Peyer's patch (tissue), 4 donors: Measurements from ENCODE around the gene DCHS2.

Experiments
- POLR2A ChIP-seq, 2 donors: fragments of 450-650 bp; IDR thresholded peaks; one replicate each; pipeline ENCODE4 v1.5.1; 2017; ENCODE audit warnings: antibody characterized with exemption in 2 of 2, mild to moderate bottlenecking in 2 of 2, moderate library complexity in 2 of 2
- TF ChIP-seq, protein P1 (sequence below), 6 experiments: fragments of 450-650 bp in 4 of 6; fragments of 200-600 bp in 2 of 6; sonication (generic) in 1 of 6; IDR thresholded peaks; one replicate each; pipeline ENCODE4 v1.5.1; 2017 to 2019; ENCODE audit warnings: antibody characterized with exemption in 6 of 6, mild to moderate bottlenecking in 3 of 6, moderate library complexity in 1 of 6

DNA sequence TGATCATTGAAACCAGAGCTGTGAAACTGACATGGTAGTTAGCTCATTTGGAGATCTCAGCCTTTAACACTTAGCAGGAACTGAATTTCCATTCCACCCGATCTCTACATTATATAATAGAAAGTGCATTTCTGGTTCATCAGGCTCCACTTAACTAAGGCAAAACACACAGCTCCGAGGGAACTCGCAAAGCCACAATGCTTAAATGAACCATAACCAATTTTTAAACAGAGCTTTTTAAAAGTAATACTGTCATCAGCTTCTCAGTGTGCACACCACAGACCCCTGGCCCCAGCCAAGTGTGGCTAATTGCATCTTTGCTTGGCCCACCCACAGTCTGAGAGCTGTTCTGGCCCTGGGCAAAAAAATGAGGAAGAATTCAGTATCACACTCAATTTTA, 66.1 kb downstream of the DCHS2 start:
- no peak for TF ChIP-seq POLR2A (IDR thresholded peaks at IDR 0.05)
- TF ChIP-seq, protein P1, sequence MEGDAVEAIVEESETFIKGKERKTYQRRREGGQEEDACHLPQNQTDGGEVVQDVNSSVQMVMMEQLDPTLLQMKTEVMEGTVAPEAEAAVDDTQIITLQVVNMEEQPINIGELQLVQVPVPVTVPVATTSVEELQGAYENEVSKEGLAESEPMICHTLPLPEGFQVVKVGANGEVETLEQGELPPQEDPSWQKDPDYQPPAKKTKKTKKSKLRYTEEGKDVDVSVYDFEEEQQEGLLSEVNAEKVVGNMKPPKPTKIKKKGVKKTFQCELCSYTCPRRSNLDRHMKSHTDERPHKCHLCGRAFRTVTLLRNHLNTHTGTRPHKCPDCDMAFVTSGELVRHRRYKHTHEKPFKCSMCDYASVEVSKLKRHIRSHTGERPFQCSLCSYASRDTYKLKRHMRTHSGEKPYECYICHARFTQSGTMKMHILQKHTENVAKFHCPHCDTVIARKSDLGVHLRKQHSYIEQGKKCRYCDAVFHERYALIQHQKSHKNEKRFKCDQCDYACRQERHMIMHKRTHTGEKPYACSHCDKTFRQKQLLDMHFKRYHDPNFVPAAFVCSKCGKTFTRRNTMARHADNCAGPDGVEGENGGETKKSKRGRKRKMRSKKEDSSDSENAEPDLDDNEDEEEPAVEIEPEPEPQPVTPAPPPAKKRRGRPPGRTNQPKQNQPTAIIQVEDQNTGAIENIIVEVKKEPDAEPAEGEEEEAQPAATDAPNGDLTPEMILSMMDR (IDR thresholded peaks at IDR 0.05), result no peak
